AG04449 (cell line): ENCODE results near the gene HOXD13.

Experiments
- CTCF ChIA-PET: fragments of 350-600 bp; formaldehyde crosslinking; extraction: SDS; loops from one replicate; lab custom pipeline; 2021; ENCODE audit warnings: antibody characterized with exemption; lab: Yijun Ruan, JAX
- POLR2A ChIA-PET: fragments of 400-600, 350-600 bp; formaldehyde crosslinking; extraction: SDS; loops from one replicate; lab custom pipeline; 2020; ENCODE audit warnings: antibody characterized with exemption, inconsistent platforms; lab: Yijun Ruan, JAX
- DNase-seq: peaks from one replicate; pipeline ENCODE4 v3.0.0-alpha.2; 2010; ENCODE audit warnings: low read depth, low spot score
- H3K4me3 ChIP-seq: 2 replicates; pipeline ENCODE4 v1.5.1; 2011; ENCODE audit warnings: low read depth, mild to moderate bottlenecking, control low read depth, low read length
- TF ChIP-seq, protein P1 (sequence below): IDR thresholded peaks from one replicate; pipeline ENCODE4 v1.5.1; 2011; ENCODE audit warnings: mild to moderate bottlenecking, moderate library complexity, low read length, control low read depth, inconsistent platforms; ENCODE audit not compliant: insufficient read depth; ENCODE audit errors: missing control alignments

Gene HOXD13

DNA sequence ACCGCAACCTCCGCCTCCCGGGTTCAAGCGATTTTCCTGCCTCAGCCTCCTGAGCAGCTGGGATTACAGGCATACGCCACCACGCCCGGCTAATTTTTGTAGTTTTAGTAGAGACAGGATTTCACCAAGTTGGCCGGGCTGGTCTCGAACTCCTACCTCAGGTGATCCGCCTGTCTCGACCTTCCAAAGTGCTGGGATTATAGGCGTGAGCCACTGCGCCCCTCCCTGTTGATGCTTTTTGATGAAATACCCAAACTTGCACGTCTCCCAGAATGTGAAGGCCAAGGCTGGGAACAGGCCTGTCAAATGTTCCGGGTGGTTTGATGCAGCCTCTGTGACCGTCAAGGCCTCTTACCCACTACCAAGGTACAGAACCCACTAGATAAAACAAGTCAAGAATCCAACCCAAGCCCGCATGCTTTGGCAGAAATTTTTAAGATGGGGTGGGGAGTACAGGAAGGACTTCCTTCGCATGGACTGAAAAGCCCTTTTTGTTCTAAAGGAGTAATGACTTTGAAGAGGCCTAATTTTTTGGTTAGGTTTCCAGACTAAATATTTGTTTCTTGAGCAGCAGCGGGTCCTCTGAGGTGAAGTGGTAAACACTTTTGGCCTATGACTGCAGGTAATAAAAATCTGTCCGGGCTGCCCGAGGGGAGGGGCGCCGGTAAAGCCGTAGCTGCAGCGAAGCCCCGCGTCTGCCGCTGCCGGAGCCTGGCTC lies 5.0 kb upstream of the HOXD13 start:
- no peak overlapping the region; the same call in 1 of the 2 replicates for H3K4me3 ChIP-seq
- TF ChIP-seq, protein P1, sequence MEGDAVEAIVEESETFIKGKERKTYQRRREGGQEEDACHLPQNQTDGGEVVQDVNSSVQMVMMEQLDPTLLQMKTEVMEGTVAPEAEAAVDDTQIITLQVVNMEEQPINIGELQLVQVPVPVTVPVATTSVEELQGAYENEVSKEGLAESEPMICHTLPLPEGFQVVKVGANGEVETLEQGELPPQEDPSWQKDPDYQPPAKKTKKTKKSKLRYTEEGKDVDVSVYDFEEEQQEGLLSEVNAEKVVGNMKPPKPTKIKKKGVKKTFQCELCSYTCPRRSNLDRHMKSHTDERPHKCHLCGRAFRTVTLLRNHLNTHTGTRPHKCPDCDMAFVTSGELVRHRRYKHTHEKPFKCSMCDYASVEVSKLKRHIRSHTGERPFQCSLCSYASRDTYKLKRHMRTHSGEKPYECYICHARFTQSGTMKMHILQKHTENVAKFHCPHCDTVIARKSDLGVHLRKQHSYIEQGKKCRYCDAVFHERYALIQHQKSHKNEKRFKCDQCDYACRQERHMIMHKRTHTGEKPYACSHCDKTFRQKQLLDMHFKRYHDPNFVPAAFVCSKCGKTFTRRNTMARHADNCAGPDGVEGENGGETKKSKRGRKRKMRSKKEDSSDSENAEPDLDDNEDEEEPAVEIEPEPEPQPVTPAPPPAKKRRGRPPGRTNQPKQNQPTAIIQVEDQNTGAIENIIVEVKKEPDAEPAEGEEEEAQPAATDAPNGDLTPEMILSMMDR: no peak
- DNase-seq: no peak
- ChIA-PET POLR2A (no interaction called here), CTCF (interaction anchor here (0.6 to 3.6 kb wide), 19 partner anchors 8 to 836 kb away, joined by 3 to 55 read pairs (median 5); no protein-coding TSS in a partner anchor)

- peak overlapping the region; percentile 36 for H3K4me3 ChIP-seq
- ChIA-PET POLR2A (no interaction called here), CTCF (interaction anchor here (0.6 to 3.6 kb wide), 19 partner anchors 8 to 839 kb away, joined by 3 to 55 read pairs (median 5); no protein-coding TSS in a partner anchor)
- no peak for DNase-seq
- TF ChIP-seq, protein P1: peak; percentile 90
These were observed 4.2 kb upstream of the HOXD13 start for GRCh38 chr2:176088048-176088936.

GRCh38 chr2:176088937-176089842 lies 3.3 kb upstream of the HOXD13 start:
- TF ChIP-seq, protein P1: no peak
- ChIA-PET CTCF (interaction anchor here (0.8 to 3.6 kb wide), 16 partner anchors 8 to 840 kb away, joined by 3 to 55 read pairs (median 8); no protein-coding TSS in a partner anchor), POLR2A (no interaction called here)
- DNase-seq: no peak
- no peak overlapping the region for H3K4me3 ChIP-seq

DNA sequence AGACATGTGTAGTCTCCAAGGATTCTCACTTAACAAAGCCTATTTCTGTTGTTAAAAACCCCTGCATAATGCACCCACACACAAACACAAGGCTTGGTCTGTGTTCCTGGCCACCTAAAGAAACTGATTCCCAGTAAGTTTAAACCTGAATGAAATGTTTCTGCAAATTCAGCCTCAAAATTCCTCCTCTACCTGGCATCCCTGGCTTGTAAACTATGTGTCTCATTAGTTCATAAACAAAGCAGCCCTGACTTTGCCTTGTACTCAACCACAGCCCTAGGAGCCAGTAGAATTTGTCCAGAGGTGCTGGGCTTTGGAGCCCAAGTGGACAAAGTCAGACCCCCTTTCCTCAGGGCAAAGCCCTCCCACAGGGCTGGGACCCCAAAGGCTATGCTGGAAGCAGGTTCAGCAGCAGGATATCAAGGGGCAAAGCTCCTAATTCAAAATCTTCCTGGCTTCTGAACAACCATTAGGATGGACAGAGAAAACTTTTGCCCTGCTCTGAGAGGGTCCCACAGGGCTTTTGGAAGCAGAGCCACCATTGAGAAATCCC lies 2.6 kb upstream of the HOXD13 start:
- ChIA-PET POLR2A (no interaction called here), CTCF (interaction anchor here (2.0 to 3.6 kb wide), 6 partner anchors 7 to 728 kb away, joined by 5 to 55 read pairs (median 14); no protein-coding TSS in a partner anchor)
- no peak for DNase-seq

GRCh38 chr2:176090862-176091261 lies 1.7 kb upstream of the HOXD13 start:
- POLR2A ChIA-PET: no interaction called here
- no peak for DNase-seq
- CTCF ChIA-PET: no interaction called here
- H3K4me3 ChIP-seq: no peak overlapping the region
- TF ChIP-seq, protein P1: no peak

More for the DNA sequence above, 2.6 kb upstream of the HOXD13 start:
- no peak overlapping the region for H3K4me3 ChIP-seq
- TF ChIP-seq, protein P1: no peak
